Measurements from ENCODE around the gene ABCB9.
"Not testable (repeated sequence)": the region's sequence is repeated elsewhere in the genome, so short reads cannot be mapped to it uniquely, and the experiment has no call there.

The ABCB9 gene

GRCh38 chr12:122965851-122966742, at the start of gene ABCB9:
TSS of gene ABCB9 (minus strand) at chr12:122966463. CDS start at chr12:122960235, 6,228 bp downstream.
- DNase-seq (ENCODE audit: low read depth): peak; percentile 93

GRCh38 chr12:123014473-123014872, 48.2 kb upstream of the ABCB9 start:
- not testable (repeated sequence) for DNase-seq (ENCODE audit: low read depth)

- no peak for DNase-seq (ENCODE audit: low read depth)
Measured at GRCh38 chr12:123013185-123014095, 47.2 kb upstream of the ABCB9 start.

GRCh38 chr12:123011701-123012100, 45.4 kb upstream of the ABCB9 start:
- DNase-seq (ENCODE audit: low read depth): no peak

GRCh38 chr12:123010681-123011080, 44.4 kb upstream of the ABCB9 start:
- no peak for DNase-seq (ENCODE audit: low read depth)

GRCh38 chr12:123010110-123010509, 43.8 kb upstream of the ABCB9 start:
- no peak for DNase-seq (ENCODE audit: low read depth)

GRCh38 chr12:123006977-123007376, 40.7 kb upstream of the ABCB9 start:
- DNase-seq (ENCODE audit: low read depth): no peak

- no peak for DNase-seq (ENCODE audit: low read depth)
Measured at GRCh38 chr12:123005081-123005626, 38.9 kb upstream of the ABCB9 start.

GRCh38 chr12:123004287-123004686, 38.0 kb upstream of the ABCB9 start:
- no peak for DNase-seq (ENCODE audit: low read depth)

GRCh38 chr12:123003257-123003656, 37.0 kb upstream of the ABCB9 start:
- DNase-seq (ENCODE audit: low read depth): no peak

GRCh38 chr12:123001464-123001863, 35.2 kb upstream of the ABCB9 start:
- no peak for DNase-seq (ENCODE audit: low read depth)

GRCh38 chr12:123000578-123000977, 34.3 kb upstream of the ABCB9 start:
- no peak for DNase-seq (ENCODE audit: low read depth)

GRCh38 chr12:122999986-123000420, 33.7 kb upstream of the ABCB9 start:
- DNase-seq (ENCODE audit: low read depth): no peak

GRCh38 chr12:122999196-122999946, 33.1 kb upstream of the ABCB9 start:
- DNase-seq (ENCODE audit: low read depth): no peak

GRCh38 chr12:122998316-122998715, 32.1 kb upstream of the ABCB9 start:
- DNase-seq (ENCODE audit: low read depth): no peak

GRCh38 chr12:122997343-122998250, 31.3 kb upstream of the ABCB9 start:
- DNase-seq (ENCODE audit: low read depth): no peak

GRCh38 chr12:122996621-122997342, 30.5 kb upstream of the ABCB9 start:
- DNase-seq (ENCODE audit: low read depth): no peak

- DNase-seq (ENCODE audit: low read depth): no peak
Measured at GRCh38 chr12:122996188-122996601, 29.9 kb upstream of the ABCB9 start.

GRCh38 chr12:122995503-122996187, 29.4 kb upstream of the ABCB9 start:
- DNase-seq (ENCODE audit: low read depth): no peak
